Measurements from ENCODE around the gene CRTC3.
"Not testable (repeated sequence)": the region's sequence is repeated elsewhere in the genome, so short reads cannot be mapped to it uniquely, and the experiment has no call there.

The CRTC3 gene

GRCh38 chr15:90681056-90681455 lies 151.3 kb downstream of the CRTC3 start:
- DNase-seq, result no peak

GRCh38 chr15:90681480-90681879 lies 151.8 kb downstream of the CRTC3 start:
- no peak for DNase-seq

DNA sequence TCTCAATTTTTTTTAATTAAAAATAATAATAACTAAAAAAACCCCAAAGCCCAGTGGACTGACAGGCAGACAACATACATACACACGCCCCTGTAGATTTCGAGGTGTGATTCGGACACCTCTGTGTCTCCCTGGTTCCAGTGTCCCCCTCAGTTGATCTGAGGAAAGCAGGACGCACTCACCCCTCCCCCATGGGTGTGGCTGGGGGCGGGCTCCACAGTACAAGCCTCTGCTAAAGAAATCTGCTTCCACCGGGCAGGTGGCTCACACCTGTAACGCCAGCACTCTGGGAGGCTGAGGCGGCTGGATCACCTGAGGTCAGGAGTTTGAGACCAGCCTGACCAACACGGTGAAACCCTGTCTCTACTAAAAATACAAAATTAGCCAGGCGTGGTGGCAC lies 153.6 kb downstream of the CRTC3 start:
- no peak for DNase-seq

DNA sequence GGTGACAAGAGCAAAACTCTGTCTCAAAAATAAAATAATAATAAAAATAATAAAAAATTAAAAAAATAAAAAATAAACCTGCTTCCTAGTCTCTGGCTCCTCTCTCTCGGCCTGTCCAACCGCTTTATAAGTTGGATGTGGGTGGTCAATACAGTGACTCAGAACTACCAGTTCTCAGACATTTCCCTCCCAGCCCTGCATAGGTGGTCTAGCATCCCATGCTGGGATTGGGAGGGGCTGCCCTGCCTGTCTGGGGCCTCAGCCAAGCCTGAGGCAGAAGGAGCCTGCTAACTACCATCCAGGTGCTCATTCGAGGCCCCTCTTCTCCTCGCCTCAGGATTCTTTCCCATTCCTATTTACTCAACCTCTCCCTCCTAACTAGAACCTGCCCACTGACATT lies 154.2 kb downstream of the CRTC3 start:
- DNase-seq, result no peak

GRCh38 chr15:90684281-90684680 lies 154.6 kb downstream of the CRTC3 start:
- no peak for DNase-seq

DNA sequence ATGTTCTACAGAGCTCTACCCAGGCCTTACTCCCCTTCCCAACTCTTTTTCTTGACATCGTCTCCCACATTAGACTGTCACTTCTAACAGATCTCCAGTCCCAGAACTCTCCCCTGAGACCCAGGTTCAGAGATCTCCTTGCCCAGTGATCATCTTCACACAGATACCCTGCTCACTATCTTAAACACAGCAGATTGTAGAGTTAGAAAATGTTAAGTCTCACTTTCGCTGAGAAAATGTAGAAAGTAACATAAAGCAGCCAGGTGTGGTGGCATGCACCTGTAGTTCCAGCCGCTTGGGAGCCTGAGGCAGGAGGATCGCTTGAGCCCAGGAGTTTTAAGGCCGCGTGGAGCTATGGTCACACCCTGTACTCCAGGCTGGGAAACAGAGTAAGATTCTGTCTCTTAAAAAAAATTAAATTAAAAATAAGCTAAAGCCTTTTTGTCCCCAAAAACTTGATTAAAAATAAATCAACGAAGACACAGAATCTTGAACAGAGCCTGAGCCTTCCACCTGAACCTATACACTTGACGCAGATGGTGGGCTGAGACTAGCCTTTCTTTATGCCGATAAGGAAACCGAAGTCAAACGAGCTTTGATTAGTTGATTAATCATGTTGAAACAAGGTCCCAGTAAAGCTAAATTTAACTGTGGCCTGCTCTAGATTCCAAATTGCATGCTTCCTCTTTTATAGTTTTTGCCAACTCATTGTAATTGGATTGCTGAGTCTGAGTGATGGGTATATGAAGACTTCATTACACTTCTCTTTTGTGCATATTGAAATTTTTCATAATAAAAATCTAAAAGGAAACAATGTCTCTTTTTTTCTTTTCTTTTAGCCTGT lies 156.1 kb downstream of the CRTC3 start:
- DNase-seq, result no peak

DNA sequence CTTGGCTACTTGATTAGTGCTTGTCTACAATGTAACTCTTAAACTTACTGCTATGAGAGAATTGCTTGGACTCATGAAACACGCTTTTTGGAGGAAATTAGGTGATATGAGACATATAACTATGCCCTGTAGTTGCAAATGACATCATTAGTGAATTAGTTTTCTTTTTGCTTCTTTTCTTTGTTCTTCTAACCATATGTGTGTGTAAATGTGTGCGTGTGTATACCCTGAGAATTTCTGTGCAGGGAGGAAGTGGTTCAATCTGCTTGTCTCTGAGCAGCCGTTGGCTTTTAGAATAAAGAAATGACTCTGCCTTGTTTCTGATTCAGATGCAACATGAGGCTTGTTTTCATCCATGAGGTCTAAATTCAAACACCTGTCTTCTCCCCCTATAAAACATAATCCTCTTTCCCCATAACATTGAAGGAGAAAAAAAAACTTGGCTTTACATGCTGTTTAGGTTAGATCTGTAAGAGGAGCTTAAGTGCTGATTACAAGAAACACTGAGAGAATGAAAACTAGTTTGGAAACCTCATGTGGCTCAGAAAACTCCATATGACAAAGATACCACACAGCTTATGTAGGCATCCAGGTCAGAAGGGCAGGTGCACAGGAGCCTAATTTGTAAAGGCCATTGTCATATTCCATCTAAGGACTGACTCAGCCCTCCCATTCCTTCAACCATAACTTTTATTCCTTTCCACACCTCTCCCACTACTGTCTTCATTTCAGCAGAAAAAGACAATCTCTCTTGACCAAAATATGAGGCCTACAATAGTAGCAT lies 156.9 kb downstream of the CRTC3 start:
- no peak for DNase-seq

DNA sequence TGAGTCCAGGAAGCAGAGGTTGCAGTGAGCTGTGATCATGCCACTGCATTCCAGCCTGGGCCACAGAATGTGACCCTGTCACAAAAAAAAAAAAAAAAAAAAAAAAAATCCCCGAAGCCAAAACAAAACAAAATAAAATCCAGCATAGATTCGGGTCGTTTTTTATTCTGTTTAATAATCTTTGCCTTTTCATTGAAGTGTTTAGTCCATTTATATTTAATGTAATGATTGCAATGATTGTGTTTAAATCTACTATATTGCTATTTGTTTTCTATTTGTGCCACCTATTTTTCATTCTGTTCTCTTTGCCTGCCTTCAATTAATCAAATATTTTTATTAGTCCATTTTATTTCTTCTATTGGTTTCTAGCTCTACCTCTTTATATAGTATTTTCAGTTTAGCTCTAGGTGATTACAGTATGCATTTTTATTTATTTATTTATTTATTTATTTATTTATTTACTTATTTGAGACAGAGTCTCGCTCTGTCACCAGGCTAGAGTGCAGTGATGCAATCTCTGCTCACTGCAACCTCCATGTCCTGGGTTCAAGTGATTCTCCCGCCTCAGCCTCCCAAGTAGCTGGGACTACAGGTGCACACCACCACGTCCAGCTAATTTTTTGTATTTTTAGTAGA lies 159.7 kb downstream of the CRTC3 start:
- DNase-seq, result not testable (repeated sequence)

- no peak for DNase-seq
Measured at GRCh38 chr15:90690585-90690984, 160.9 kb downstream of the CRTC3 start.

DNA sequence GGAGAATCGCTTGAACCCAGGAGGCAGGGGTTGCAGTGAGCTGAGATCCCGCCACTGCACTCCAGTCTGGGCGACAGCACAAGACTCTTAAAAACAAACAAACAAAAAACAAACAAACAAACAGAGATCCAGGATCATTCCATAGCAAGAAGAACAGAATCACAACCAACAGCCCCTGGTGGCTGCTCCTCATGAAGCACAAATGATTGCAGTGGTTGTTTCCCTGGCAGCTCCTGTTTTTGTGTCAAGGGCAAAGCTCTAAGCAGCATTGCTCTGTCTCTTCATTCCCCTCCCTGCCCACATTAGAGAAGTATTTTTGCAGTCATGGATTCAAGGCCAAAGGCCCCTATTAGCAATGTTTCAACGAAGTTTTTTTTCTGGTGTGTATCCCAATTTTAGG lies 161.6 kb downstream of the CRTC3 start:
- DNase-seq, result no peak

- DNase-seq, result no peak
Measured at GRCh38 chr15:90691982-90692773, 162.5 kb downstream of the CRTC3 start.
